PC-3 (cell line): ENCODE data around the gene FBN2. TPM values are rescaled to one million over a fixed set of nuclear protein-coding genes. Genes with fewer than 3 reads are reported as not detected.

Experiments used
- ATAC-seq: fragments of 200-7000 bp; cut with Tn5 transposase; 2 replicates; pipeline ENCODE4 v1.9.1; 2020; ENCODE audit warnings: mild to moderate bottlenecking, moderate library complexity
- BruUV-seq: library from RNA; stranded (reverse); fragments of 400-500 nt; replicated peaks from 2 replicates; lab custom pipeline; 2021; lab: Mats Ljungman, UMichigan
- CTCF ChIA-PET: fragments of 300-600 bp; sonication (Branson Sonifier 250); formaldehyde crosslinking; loops from one replicate; lab custom pipeline; 2022; ENCODE audit warnings: antibody characterized with exemption; lab: Charles Lee
- POLR2A ChIA-PET: fragments of 300-600 bp; sonication (Branson Sonifier 250); formaldehyde crosslinking; loops from one replicate; lab custom pipeline; 2022; ENCODE audit warnings: antibody characterized with exemption; ENCODE audit not compliant: unreplicated experiment; lab: Charles Lee
- DNase-seq: peaks from one replicate; pipeline ENCODE4 v3.0.0-alpha.2; 2015
- H2AFZ ChIP-seq: fragments of 300-600 bp; sonication (generic); 2 replicates; pipeline ENCODE4 v1.6.0; 2016; ENCODE audit warnings: antibody characterized with exemption, low read length
- H3F3A ChIP-seq: fragments of 300-600 bp; sonication (generic); one replicate; pipeline ENCODE4 v1.6.0; 2017; ENCODE audit warnings: antibody characterized with exemption, low read length, control low read depth, mild to moderate bottlenecking; ENCODE audit not compliant: unreplicated experiment
- H3K27ac ChIP-seq: fragments of 300-600 bp; sonication (generic); 2 replicates; pipeline ENCODE4 v1.5.1; 2016; ENCODE audit warnings: mild to moderate bottlenecking, low read length
- H3K27me3 ChIP-seq: fragments of 300-600 bp; sonication (generic); 2 replicates; pipeline ENCODE4 v1.6.1; 2016; ENCODE audit warnings: low read length, mixed read lengths
- H3K36me3 ChIP-seq: fragments of 300-600 bp; sonication (generic); 2 replicates; pipeline ENCODE4 v1.6.1; 2016; ENCODE audit warnings: low read depth, mixed run types, low read length, mixed read lengths
- H3K4me1 ChIP-seq: fragments of 300-600 bp; sonication (generic); 2 replicates; pipeline ENCODE4 v1.5.1; 2016; ENCODE audit warnings: low read length; ENCODE audit not compliant: insufficient read depth
- H3K4me2 ChIP-seq: fragments of 300-600 bp; sonication (generic); 2 replicates; pipeline ENCODE4 v1.6.0; 2016; ENCODE audit warnings: low read length
- H3K4me3 ChIP-seq: fragments of 300-600 bp; sonication (generic); 2 replicates; pipeline ENCODE4 v1.5.1; 2016; ENCODE audit warnings: mild to moderate bottlenecking, low read length, mixed read lengths
- H3K79me2 ChIP-seq: fragments of 300-600 bp; sonication (generic); 2 replicates; pipeline ENCODE4 v1.6.1; 2017; ENCODE audit warnings: low read length, mixed read lengths
- H3K9ac ChIP-seq: fragments of 300-600 bp; sonication (generic); 2 replicates; pipeline ENCODE4 v1.6.0; 2016; ENCODE audit warnings: mild to moderate bottlenecking, low read length
- H3K9me2 ChIP-seq: fragments of 300-600 bp; sonication (generic); replicated peaks from 2 replicates; pipeline ENCODE4 v1.6.1; 2016; ENCODE audit warnings: mixed run types, low read length, mixed read lengths
- H3K9me3 ChIP-seq: fragments of 300-600 bp; sonication (generic); 2 replicates; pipeline ENCODE4 v1.6.1; 2016; ENCODE audit warnings: low read length, mixed read lengths
- H4K20me1 ChIP-seq: fragments of 300-600 bp; sonication (generic); 2 replicates; pipeline ENCODE4 v1.6.1; 2016; ENCODE audit warnings: low read length, mixed read lengths
- EZH2 ChIP-seq: fragments of 300-600 bp; sonication (generic); IDR thresholded peaks from one replicate; pipeline ENCODE4 v1.6.1; 2017; ENCODE audit warnings: antibody characterized with exemption, mild to moderate bottlenecking, low read length; ENCODE audit not compliant: unreplicated experiment
- EZH2phosphoT487 ChIP-seq: fragments of 300-600 bp; sonication (generic); IDR thresholded peaks from 2 replicates; pipeline ENCODE4 v1.6.1; 2018; ENCODE audit warnings: mild to moderate bottlenecking, antibody characterized with exemption, low read length, borderline replicate concordance
- intact Hi-C: fragments of 100-400 bp; cut with micrococcal nuclease; formaldehyde crosslinking; loops from 2 replicates; pipeline ENCODE4 v1.9.0; 2023
- total RNA-seq: library from RNA; depleted of rRNA; stranded (reverse); fragments of >200 nt; gene quantifications from 2 replicates; pipeline ENCODE4 v1.2.3, GENCODE V29; 2014
- TF ChIP-seq, protein P1 (sequence below): fragments of 300-600 bp; sonication (generic); conservative IDR thresholded peaks from 2 replicates; pipeline ENCODE4 v1.5.1; 2017; ENCODE audit warnings: antibody characterized with exemption, low read depth, mild to moderate bottlenecking, low read length

The FBN2 gene
- total RNA-seq, 1 experiment from 2014 or later, result 45.2 TPM

- no peaks in the 10 kb centered on the region for H3K27me3 ChIP-seq
- intact Hi-C loops, result no loop called here
- ChIA-PET CTCF (no interaction called here), POLR2A (no interaction called here)
- H3F3A ChIP-seq, result no peaks in the 10 kb centered on the region
- no peak overlapping the region for H3K27ac ChIP-seq
- H3K79me2 ChIP-seq, result no peaks in the 10 kb centered on the region
- no peak overlapping the region for H3K9ac ChIP-seq
- no peaks in the 10 kb centered on the region for H4K20me1 ChIP-seq
- DNase-seq, result no peak
- H3K4me3 ChIP-seq, result no peak overlapping the region
- no peaks in the 10 kb centered on the region for H3K36me3 ChIP-seq
- ATAC-seq, result no peak
- no peak for TF ChIP-seq EZH2
- TF ChIP-seq, protein P1, sequence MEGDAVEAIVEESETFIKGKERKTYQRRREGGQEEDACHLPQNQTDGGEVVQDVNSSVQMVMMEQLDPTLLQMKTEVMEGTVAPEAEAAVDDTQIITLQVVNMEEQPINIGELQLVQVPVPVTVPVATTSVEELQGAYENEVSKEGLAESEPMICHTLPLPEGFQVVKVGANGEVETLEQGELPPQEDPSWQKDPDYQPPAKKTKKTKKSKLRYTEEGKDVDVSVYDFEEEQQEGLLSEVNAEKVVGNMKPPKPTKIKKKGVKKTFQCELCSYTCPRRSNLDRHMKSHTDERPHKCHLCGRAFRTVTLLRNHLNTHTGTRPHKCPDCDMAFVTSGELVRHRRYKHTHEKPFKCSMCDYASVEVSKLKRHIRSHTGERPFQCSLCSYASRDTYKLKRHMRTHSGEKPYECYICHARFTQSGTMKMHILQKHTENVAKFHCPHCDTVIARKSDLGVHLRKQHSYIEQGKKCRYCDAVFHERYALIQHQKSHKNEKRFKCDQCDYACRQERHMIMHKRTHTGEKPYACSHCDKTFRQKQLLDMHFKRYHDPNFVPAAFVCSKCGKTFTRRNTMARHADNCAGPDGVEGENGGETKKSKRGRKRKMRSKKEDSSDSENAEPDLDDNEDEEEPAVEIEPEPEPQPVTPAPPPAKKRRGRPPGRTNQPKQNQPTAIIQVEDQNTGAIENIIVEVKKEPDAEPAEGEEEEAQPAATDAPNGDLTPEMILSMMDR, result no peak
- no peak for TF ChIP-seq EZH2phosphoT487
- H3K9me3 ChIP-seq, result no peaks in the 10 kb centered on the region
- no peak overlapping the region for H3K4me2 ChIP-seq
- no peak overlapping the region for H2AFZ ChIP-seq
- H3K9me2 ChIP-seq, result no peaks in the 10 kb centered on the region
- H3K4me1 ChIP-seq, result no peaks in the 10 kb centered on the region
- BruUV-seq, result no TSS peak
These were observed 219.4 kb downstream of the FBN2 start for GRCh38 chr5:128318691-128319090.

DNA sequence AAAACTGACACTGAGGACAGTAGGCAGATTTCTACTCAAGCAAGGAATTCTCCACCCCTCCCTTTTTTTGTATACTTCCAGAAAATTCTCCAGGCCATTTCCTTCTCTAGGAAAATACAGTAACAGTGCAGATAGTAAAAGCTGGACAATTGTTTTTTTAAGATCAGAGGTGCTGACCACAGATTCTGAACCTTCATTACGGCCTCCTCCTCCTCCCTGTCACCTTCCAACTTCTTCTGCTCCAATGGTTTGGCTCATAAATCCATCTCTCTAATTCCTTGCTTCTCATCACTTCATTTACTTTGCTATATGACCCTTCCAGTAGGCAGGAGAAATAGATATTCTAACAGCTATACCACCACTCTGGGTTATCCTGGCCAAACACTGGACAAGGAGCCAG is 220.6 kb downstream of the FBN2 start:
- Histone ChIP-seq H3K4me3 (no peak overlapping the region), H3K27ac (no peak overlapping the region), H3K27me3 (no peaks in the 10 kb centered on the region), H3K36me3 (no peaks in the 10 kb centered on the region), H3K9me3 (no peaks in the 10 kb centered on the region), H2AFZ (no peak overlapping the region), H3K79me2 (no peaks in the 10 kb centered on the region), H3F3A (no peaks in the 10 kb centered on the region), H3K9ac (no peak overlapping the region), H4K20me1 (no peaks in the 10 kb centered on the region), H3K4me1 (no peaks in the 10 kb centered on the region), H3K9me2 (no peaks in the 10 kb centered on the region), H3K4me2 (no peak overlapping the region)
- CTCF ChIA-PET, result no interaction called here
- intact Hi-C loops, result no loop called here
- no TSS peak for BruUV-seq
- ATAC-seq (no peak), DNase-seq (no peak)
- TF ChIP-seq, protein P1, result no peak
- TF ChIP-seq EZH2phosphoT487 (no peak), EZH2 (no peak)
- POLR2A ChIA-PET, result no interaction called here

- Histone ChIP-seq H3K4me1 (no peaks in the 10 kb centered on the region), H3K27me3 (no peaks in the 10 kb centered on the region), H3K27ac (no peak overlapping the region), H3K4me2 (no peak overlapping the region), H3K36me3 (no peaks in the 10 kb centered on the region; the same call in 1 of the 2 replicates), H3K79me2 (no peaks in the 10 kb centered on the region), H2AFZ (no peak overlapping the region), H3K4me3 (no peak overlapping the region), H3K9ac (no peak overlapping the region), H3K9me2 (no peaks in the 10 kb centered on the region), H3K9me3 (no peaks in the 10 kb centered on the region), H3F3A (no peaks in the 10 kb centered on the region), H4K20me1 (no peaks in the 10 kb centered on the region)
- ChIA-PET POLR2A (no interaction called here), CTCF (no interaction called here)
- BruUV-seq, result no TSS peak
- intact Hi-C loops, result no loop called here
- ATAC-seq (no peak), DNase-seq (peak; percentile 16)
- TF ChIP-seq, protein P1, result no peak
- TF ChIP-seq EZH2phosphoT487 (no peak), EZH2 (no peak)
These were observed 222.4 kb downstream of the FBN2 start for GRCh38 chr5:128315671-128316070.
